PC-3 (cell line): ENCODE measurements around the gene FAM83F.

ENCODE experiments used
- EZH2 ChIP-seq: fragments of 300-600 bp; sonication (generic); IDR thresholded peaks from one replicate; pipeline ENCODE4 v1.6.1; 2017; ENCODE audit warnings: antibody characterized with exemption, mild to moderate bottlenecking, low read length; ENCODE audit not compliant: unreplicated experiment
- EZH2phosphoT487 ChIP-seq: fragments of 300-600 bp; sonication (generic); IDR thresholded peaks from 2 replicates; pipeline ENCODE4 v1.6.1; 2018; ENCODE audit warnings: mild to moderate bottlenecking, antibody characterized with exemption, low read length, borderline replicate concordance
- TF ChIP-seq, protein P1 (sequence below): fragments of 300-600 bp; sonication (generic); conservative IDR thresholded peaks from 2 replicates; pipeline ENCODE4 v1.5.1; 2017; ENCODE audit warnings: antibody characterized with exemption, low read depth, mild to moderate bottlenecking, low read length

DNA sequence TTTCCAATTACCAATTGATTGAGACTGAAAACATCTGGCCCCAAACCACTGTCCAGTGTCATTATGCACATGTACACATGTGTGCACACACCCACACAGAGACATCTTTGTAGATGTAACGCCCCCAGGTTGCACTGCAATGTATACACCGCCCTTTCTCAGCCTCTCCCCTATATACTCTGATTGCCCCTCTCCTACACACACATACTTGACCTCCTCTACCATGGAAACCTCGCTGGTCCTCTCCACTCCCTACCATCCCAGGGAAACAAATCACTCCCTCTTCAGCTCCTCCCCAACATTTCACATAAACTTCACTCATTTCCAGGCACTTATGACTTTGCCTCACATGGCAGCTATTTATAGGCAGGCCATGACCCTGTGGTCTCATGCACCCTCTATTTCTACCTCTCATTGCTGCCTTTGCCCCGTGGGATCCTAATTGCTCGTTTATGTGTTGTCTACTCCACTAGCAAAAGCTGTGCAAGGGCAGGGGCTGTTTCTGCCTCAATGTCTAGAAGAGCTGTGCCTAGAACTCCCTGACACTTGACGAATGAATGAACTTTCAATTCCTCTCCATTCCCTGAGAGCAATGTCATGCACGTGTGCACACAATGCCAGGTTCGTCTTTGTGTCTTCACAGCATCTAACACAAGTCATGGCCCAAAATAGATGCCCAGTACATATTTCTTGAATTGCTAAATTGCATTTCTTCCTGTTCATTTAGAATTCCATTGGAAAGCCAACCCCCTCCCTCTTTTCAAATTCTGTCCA lies 44.6 kb upstream of the FAM83F start:
- TF ChIP-seq, protein P1, sequence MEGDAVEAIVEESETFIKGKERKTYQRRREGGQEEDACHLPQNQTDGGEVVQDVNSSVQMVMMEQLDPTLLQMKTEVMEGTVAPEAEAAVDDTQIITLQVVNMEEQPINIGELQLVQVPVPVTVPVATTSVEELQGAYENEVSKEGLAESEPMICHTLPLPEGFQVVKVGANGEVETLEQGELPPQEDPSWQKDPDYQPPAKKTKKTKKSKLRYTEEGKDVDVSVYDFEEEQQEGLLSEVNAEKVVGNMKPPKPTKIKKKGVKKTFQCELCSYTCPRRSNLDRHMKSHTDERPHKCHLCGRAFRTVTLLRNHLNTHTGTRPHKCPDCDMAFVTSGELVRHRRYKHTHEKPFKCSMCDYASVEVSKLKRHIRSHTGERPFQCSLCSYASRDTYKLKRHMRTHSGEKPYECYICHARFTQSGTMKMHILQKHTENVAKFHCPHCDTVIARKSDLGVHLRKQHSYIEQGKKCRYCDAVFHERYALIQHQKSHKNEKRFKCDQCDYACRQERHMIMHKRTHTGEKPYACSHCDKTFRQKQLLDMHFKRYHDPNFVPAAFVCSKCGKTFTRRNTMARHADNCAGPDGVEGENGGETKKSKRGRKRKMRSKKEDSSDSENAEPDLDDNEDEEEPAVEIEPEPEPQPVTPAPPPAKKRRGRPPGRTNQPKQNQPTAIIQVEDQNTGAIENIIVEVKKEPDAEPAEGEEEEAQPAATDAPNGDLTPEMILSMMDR, result no peak
- TF ChIP-seq EZH2phosphoT487, result no peak
- TF ChIP-seq EZH2, result no peak
